ENCODE results near the gene LHFPL6. TPM values are rescaled to one million over a fixed set of nuclear protein-coding genes. Genes with fewer than 3 reads are reported as not detected.

The LHFPL6 gene
- total RNA-seq, result under 1 TPM; 0.12 to 0.25 TPM

GRCh38 chr13:39602614-39603366, at the start of gene LHFPL6:
Gene LHFPL6 (minus strand): TSS chr13:39603193.
- Mint-ChIP-seq H3K4me1 (peaks cover 11% of the 10 kb centered on the region), H3K4me3 (peak within 1 kb of the TSS; percentile 68), H3K9me3 (no peaks in the 10 kb centered on the region), H3K27me3 (peaks cover 64% of the 10 kb centered on the region), H3K27ac (no peak within 1 kb of the TSS), H3K36me3 (ENCODE audit: low read depth) (no peaks in the 10 kb centered on the region)
- ChIA-PET POLR2A (no interaction called here), CTCF (interaction anchor here (0.7 to 1.7 kb wide), 3 partner anchors 9 to 32 kb away, joined by 4 read pairs; no protein-coding TSS in a partner anchor)
- DNase-seq, result peak; percentile 60

GRCh38 chr13:39646122-39646521, 43.1 kb upstream of the LHFPL6 start:
- DNase-seq, result no peak
- CTCF ChIA-PET, result no interaction called here
- no peaks in the 10 kb centered on the region for H3K4me1 Mint-ChIP-seq

GRCh38 chr13:39641645-39642044, 38.7 kb upstream of the LHFPL6 start:
- Mint-ChIP-seq H3K4me3 (no peak overlapping the region), H3K9me3 (peaks cover 4% of the 10 kb centered on the region), H3K4me1 (no peaks in the 10 kb centered on the region), H3K27ac (no peak overlapping the region), H3K36me3 (ENCODE audit: low read depth) (no peaks in the 10 kb centered on the region), H3K27me3 (peaks cover 8% of the 10 kb centered on the region)
- no peak for DNase-seq
- CTCF ChIA-PET, result no interaction called here
- POLR2A ChIA-PET, result no interaction called here

More at GRCh38 chr13:39646122-39646521, 43.1 kb upstream of the LHFPL6 start:
- Mint-ChIP-seq H3K27ac (no peak overlapping the region), H3K9me3 (no peaks in the 10 kb centered on the region), H3K27me3 (peaks cover 4% of the 10 kb centered on the region), H3K4me3 (no peak overlapping the region), H3K36me3 (ENCODE audit: low read depth) (no peaks in the 10 kb centered on the region)
- POLR2A ChIA-PET, result interaction anchor here (0.6 kb wide), 1 partner anchor 214 kb away, joined by 3 read pairs; no protein-coding TSS in a partner anchor

- H3K36me3 Mint-ChIP-seq (ENCODE audit: low read depth), result no peaks in the 10 kb centered on the region
- ChIA-PET CTCF (no interaction called here), POLR2A (no interaction called here)
- H3K4me3 Mint-ChIP-seq, result no peak overlapping the region
- H3K4me1 Mint-ChIP-seq, result no peaks in the 10 kb centered on the region
- H3K27ac Mint-ChIP-seq, result no peak overlapping the region
- peaks cover 13% of the 10 kb centered on the region for H3K27me3 Mint-ChIP-seq
- H3K9me3 Mint-ChIP-seq, result peaks cover 4% of the 10 kb centered on the region
- no peak for DNase-seq
These were observed 34.9 kb upstream of the LHFPL6 start for GRCh38 chr13:39637890-39638289.

- H3K4me3 Mint-ChIP-seq, result no peak overlapping the region
- ChIA-PET POLR2A (no interaction called here), CTCF (interaction anchor here (0.6 kb wide), 1 partner anchor 32 kb away, joined by 4 read pairs; no protein-coding TSS in a partner anchor)
- no peaks in the 10 kb centered on the region for H3K4me1 Mint-ChIP-seq
- H3K36me3 Mint-ChIP-seq (ENCODE audit: low read depth), result no peaks in the 10 kb centered on the region
- H3K9me3 Mint-ChIP-seq, result peaks cover 4% of the 10 kb centered on the region
- peaks cover 19% of the 10 kb centered on the region for H3K27me3 Mint-ChIP-seq
- DNase-seq, result no peak
- H3K27ac Mint-ChIP-seq, result no peak overlapping the region
These were observed 32.6 kb upstream of the LHFPL6 start for GRCh38 chr13:39635564-39635963.

- CTCF ChIA-PET, result no interaction called here
- POLR2A ChIA-PET, result no interaction called here
- Mint-ChIP-seq H3K4me1 (no peaks in the 10 kb centered on the region), H3K27ac (no peak overlapping the region), H3K36me3 (ENCODE audit: low read depth) (no peaks in the 10 kb centered on the region), H3K4me3 (no peak overlapping the region), H3K27me3 (peaks cover 18% of the 10 kb centered on the region), H3K9me3 (peaks cover 3% of the 10 kb centered on the region)
- DNase-seq, result no peak
These were observed 30.0 kb upstream of the LHFPL6 start for GRCh38 chr13:39632994-39633393.

- DNase-seq, result no peak
- no peaks in the 10 kb centered on the region for H3K4me1 Mint-ChIP-seq
- ChIA-PET CTCF (no interaction called here), POLR2A (no interaction called here)
- no peaks in the 10 kb centered on the region for H3K36me3 Mint-ChIP-seq (ENCODE audit: low read depth)
- no peak overlapping the region for H3K4me3 Mint-ChIP-seq
- peaks cover 22% of the 10 kb centered on the region for H3K27me3 Mint-ChIP-seq
- no peaks in the 10 kb centered on the region for H3K9me3 Mint-ChIP-seq
- no peak overlapping the region for H3K27ac Mint-ChIP-seq
These were observed 28.3 kb upstream of the LHFPL6 start for GRCh38 chr13:39631307-39631706.

GRCh38 chr13:39623466-39623865, 20.5 kb upstream of the LHFPL6 start:
- no peaks in the 10 kb centered on the region for H3K36me3 Mint-ChIP-seq (ENCODE audit: low read depth)
- POLR2A ChIA-PET, result no interaction called here
- no peak overlapping the region for H3K27ac Mint-ChIP-seq
- no peak overlapping the region for H3K4me3 Mint-ChIP-seq
- DNase-seq, result no peak
- H3K4me1 Mint-ChIP-seq, result no peaks in the 10 kb centered on the region
- peaks cover 28% of the 10 kb centered on the region for H3K27me3 Mint-ChIP-seq
- H3K9me3 Mint-ChIP-seq, result no peaks in the 10 kb centered on the region
- CTCF ChIA-PET, result no interaction called here

GRCh38 chr13:39618561-39618960, 15.6 kb upstream of the LHFPL6 start:
- Mint-ChIP-seq H3K27me3 (peaks cover 18% of the 10 kb centered on the region), H3K36me3 (ENCODE audit: low read depth) (no peaks in the 10 kb centered on the region), H3K9me3 (no peaks in the 10 kb centered on the region), H3K4me3 (no peak overlapping the region), H3K27ac (no peak overlapping the region), H3K4me1 (no peaks in the 10 kb centered on the region)
- ChIA-PET CTCF (interaction anchor here (1.0 kb wide), 1 partner anchor 16 kb away, joined by 4 read pairs; no protein-coding TSS in a partner anchor), POLR2A (no interaction called here)
- DNase-seq, result no peak

GRCh38 chr13:39616087-39616694, 13.2 kb upstream of the LHFPL6 start:
- H3K36me3 Mint-ChIP-seq (ENCODE audit: low read depth), result no peaks in the 10 kb centered on the region
- no peak overlapping the region for H3K27ac Mint-ChIP-seq
- H3K27me3 Mint-ChIP-seq, result peaks cover 11% of the 10 kb centered on the region
- no peak overlapping the region for H3K4me3 Mint-ChIP-seq
- POLR2A ChIA-PET, result interaction anchor here (0.5 kb wide), 1 partner anchor 35 kb away, joined by 5 read pairs; no protein-coding TSS in a partner anchor
- peak; percentile 51 for DNase-seq
- H3K4me1 Mint-ChIP-seq, result no peaks in the 10 kb centered on the region
- no peaks in the 10 kb centered on the region for H3K9me3 Mint-ChIP-seq
- CTCF ChIA-PET, result interaction anchor here (0.6 to 1.6 kb wide), 8 partner anchors 9 to 578 kb away, joined by 3 to 5 read pairs (median 4); partner anchors contain the start of genes COG6, NHLRC3 and PROSER1

- POLR2A ChIA-PET, result no interaction called here
- Mint-ChIP-seq H3K36me3 (ENCODE audit: low read depth) (no peaks in the 10 kb centered on the region), H3K4me1 (no peaks in the 10 kb centered on the region), H3K27me3 (peaks cover 4% of the 10 kb centered on the region), H3K9me3 (no peaks in the 10 kb centered on the region), H3K4me3 (no peak overlapping the region), H3K27ac (no peak overlapping the region)
- CTCF ChIA-PET, result interaction anchor here (1.0 to 2.1 kb wide), 4 partner anchors 9 to 23 kb away, joined by 3 to 6 read pairs (median 4); partner anchors contain the start of gene LHFPL6
- DNase-seq, result peak; percentile 74
These were observed 9.1 kb upstream of the LHFPL6 start for GRCh38 chr13:39612023-39612637.

GRCh38 chr13:39607876-39608275, 4.9 kb upstream of the LHFPL6 start:
- H3K9me3 Mint-ChIP-seq, result no peaks in the 10 kb centered on the region
- no peak overlapping the region for H3K4me3 Mint-ChIP-seq
- no peak overlapping the region for H3K27ac Mint-ChIP-seq
- no peak for DNase-seq
- H3K27me3 Mint-ChIP-seq, result peaks cover 33% of the 10 kb centered on the region
- ChIA-PET CTCF (no interaction called here), POLR2A (no interaction called here)
- H3K36me3 Mint-ChIP-seq (ENCODE audit: low read depth), result no peaks in the 10 kb centered on the region
- H3K4me1 Mint-ChIP-seq, result peaks cover 6% of the 10 kb centered on the region

GRCh38 chr13:39605677-39606320, 2.8 kb upstream of the LHFPL6 start:
- POLR2A ChIA-PET, result no interaction called here
- no peaks in the 10 kb centered on the region for H3K36me3 Mint-ChIP-seq (ENCODE audit: low read depth)
- H3K4me1 Mint-ChIP-seq, result peaks cover 11% of the 10 kb centered on the region

More at GRCh38 chr13:39605677-39606320, 2.8 kb upstream of the LHFPL6 start:
- Mint-ChIP-seq H3K27ac (no peak overlapping the region), H3K27me3 (peaks cover 49% of the 10 kb centered on the region), H3K4me3 (no peak overlapping the region), H3K9me3 (no peaks in the 10 kb centered on the region)
- no peak for DNase-seq
- CTCF ChIA-PET, result no interaction called here

Data from activated CD4-positive, alpha-beta T cell treated with anti-CD3 and anti-CD28 coated beads, Interleukin-2, amount 10 ng/mL, durations not matched to agents 7 days and 5 days (primary cell).